HG03095 (cell line): ENCODE results near the gene PRSS56.

Experiments
- ATAC-seq: cut with Tn5 transposase; IDR thresholded peaks from one replicate; pipeline ENCODE4 v1.9.1; 2021; ENCODE audit warnings: moderate library complexity; ENCODE audit not compliant: unreplicated experiment

PRSS56 gene

GRCh38 chr2:232501794-232502390 lies 18.3 kb upstream of the PRSS56 start:
- no peak for ATAC-seq

GRCh38 chr2:232502511-232502910 lies 17.7 kb upstream of the PRSS56 start:
- ATAC-seq, result no peak

GRCh38 chr2:232502911-232503808 lies 17.0 kb upstream of the PRSS56 start:
- no peak for ATAC-seq

GRCh38 chr2:232503809-232504323 lies 16.3 kb upstream of the PRSS56 start:
- ATAC-seq, result no peak

- ATAC-seq, result no peak
Observed at GRCh38 chr2:232504438-232504837, 15.8 kb upstream of the PRSS56 start.

- no peak for ATAC-seq
Observed at GRCh38 chr2:232505856-232506255, 14.3 kb upstream of the PRSS56 start.

GRCh38 chr2:232506709-232507108 lies 13.5 kb upstream of the PRSS56 start:
- no peak for ATAC-seq

GRCh38 chr2:232508251-232508650 lies 11.9 kb upstream of the PRSS56 start:
- no peak for ATAC-seq

GRCh38 chr2:232511336-232511890 lies 8.8 kb upstream of the PRSS56 start:
- ATAC-seq, result no peak

- ATAC-seq, result no peak
Observed at GRCh38 chr2:232512602-232513001, 7.6 kb upstream of the PRSS56 start.

GRCh38 chr2:232513353-232513752 lies 6.8 kb upstream of the PRSS56 start:
- no peak for ATAC-seq

GRCh38 chr2:232515639-232516038 lies 4.5 kb upstream of the PRSS56 start:
- ATAC-seq, result no peak

- ATAC-seq, result no peak
Observed at GRCh38 chr2:232516551-232516950, 3.6 kb upstream of the PRSS56 start.

GRCh38 chr2:232518844-232519243 lies 1.3 kb upstream of the PRSS56 start:
- ATAC-seq, result no peak

- ATAC-seq, result no peak
Observed at GRCh38 chr2:232520489-232520888, 301 bp downstream of the PRSS56 start.

- ATAC-seq, result no peak
Observed at GRCh38 chr2:232521098-232521497, 910 bp downstream of the PRSS56 start.

GRCh38 chr2:232521959-232522622 lies 1.9 kb downstream of the PRSS56 start:
- ATAC-seq, result no peak

GRCh38 chr2:232522623-232523401 lies 2.6 kb downstream of the PRSS56 start:
- ATAC-seq, result no peak

- no peak for ATAC-seq
Observed at GRCh38 chr2:232523402-232523681, 3.2 kb downstream of the PRSS56 start.

GRCh38 chr2:232523682-232524597 lies 3.8 kb downstream of the PRSS56 start:
- ATAC-seq, result no peak
